ENCODE results near the gene SLC25A17. TPM values are rescaled to one million over a fixed set of nuclear protein-coding genes. Genes with fewer than 3 reads are reported as not detected.

Gene SLC25A17, protein sequence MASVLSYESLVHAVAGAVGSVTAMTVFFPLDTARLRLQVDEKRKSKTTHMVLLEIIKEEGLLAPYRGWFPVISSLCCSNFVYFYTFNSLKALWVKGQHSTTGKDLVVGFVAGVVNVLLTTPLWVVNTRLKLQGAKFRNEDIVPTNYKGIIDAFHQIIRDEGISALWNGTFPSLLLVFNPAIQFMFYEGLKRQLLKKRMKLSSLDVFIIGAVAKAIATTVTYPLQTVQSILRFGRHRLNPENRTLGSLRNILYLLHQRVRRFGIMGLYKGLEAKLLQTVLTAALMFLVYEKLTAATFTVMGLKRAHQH
- 14.2 and 18.5 TPM in 2 replicates for total RNA-seq

DNA sequence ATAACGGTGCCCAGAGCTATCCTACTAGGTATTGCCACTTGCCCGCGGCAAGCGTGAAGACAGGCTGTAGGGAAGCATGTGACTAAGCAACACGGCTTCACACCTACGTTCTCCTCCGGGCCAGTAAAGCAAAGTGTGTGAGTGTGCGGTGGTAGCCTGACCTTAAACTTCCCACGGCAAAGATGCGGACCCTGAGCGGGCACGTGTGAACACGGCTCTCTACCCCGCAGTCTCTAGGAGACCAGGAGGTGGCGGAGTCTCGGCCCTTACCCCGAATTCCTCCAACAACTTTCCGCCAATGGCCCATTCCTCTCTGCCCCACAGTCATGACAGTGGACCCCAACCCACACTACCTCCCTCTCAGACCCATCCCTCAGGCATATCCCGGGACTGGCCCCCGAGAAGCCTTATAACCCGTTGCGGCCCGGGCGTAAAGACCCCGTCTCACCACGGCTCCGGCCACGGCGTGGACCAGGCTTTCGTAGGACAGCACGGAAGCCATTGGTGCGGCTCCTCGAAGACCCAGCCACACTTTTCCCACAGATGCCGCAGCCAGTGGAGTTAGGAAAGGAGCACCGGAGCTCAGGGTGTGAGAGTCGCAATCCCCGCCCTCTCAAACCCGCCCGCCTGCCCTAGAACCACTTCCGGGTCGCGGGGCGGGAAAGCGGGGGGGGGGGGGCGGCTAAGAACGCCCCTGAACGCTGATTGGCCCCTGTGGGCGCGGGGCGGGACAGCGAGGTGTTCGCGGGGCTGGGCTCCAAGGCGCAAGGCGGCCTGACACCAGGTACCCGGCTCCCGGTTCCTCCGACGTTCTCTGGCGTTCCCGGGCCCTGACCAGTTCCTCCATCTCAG lies at the start of gene SLC25A17:
Gene SLC25A17 (minus strand): TSS at position 600 of the 852 bp plus-strand sequence. CDS start 98 bp downstream, at position 502.

DNA sequence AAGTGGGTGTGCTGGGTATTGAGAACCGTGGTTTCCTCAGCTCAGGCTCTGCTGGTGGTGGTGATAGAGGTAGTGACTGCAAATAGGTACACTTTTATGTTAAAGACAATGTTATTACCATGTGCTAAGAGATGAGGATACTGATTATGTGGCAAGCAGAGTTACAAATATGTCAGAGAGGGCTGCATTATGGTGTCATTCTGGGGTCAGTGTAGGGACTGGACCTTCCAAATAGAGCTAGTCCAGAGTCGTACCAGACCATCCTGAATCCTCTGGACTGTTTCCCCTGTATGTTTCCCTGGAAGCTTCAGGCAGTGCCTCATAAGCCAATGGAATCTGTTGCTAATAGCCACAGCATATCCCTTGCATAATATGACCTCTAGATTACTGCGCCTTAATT lies 42.9 kb upstream of the SLC25A17 start, which contains the start of gene DNAJB7:
Gene DNAJB7 (minus strand): TSS at position 101 of the 400 bp plus-strand sequence. CDS start 119 bp downstream, outside the sequence.

DNA sequence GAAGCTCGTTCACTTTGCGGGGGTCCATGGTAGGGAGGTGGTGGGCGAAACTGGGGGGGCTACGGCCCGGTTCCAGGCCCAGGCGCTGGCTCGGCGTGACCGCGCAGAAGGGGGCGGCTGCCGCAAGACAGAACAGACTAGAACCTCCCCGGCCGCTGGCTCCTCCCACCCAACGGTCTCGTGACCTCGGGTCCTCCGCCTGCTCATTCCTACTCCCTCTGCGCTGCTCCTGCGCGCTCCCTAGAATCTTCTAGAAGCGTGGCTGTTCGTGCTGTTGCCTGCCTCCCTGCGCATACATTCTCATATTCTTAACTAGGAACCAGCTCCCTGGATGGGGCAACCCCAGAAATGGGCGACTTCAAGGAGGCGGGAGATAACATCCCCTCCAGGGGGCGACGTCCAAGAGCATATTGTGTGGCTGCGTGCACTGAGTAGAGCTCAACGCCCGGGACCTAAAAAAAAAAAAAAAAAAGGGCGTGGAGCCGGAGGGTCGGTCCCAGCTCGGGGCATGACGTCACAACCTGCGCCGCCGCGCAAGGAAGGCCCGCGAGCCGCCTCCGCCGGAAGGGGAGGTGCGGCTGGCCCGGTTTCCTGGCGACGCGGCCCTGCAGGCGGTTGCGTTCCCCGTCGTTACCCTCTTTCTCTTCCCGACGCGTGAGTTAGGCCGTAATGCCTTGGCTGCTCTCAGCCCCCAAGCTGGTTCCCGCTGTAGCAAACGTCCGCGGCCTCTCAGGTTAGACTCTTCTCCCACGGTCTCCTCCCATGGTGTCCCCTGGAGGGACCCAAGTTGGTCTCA lies 37.6 kb upstream of the SLC25A17 start, which contains the start of the genes ST13 and XPNPEP3:
Gene ST13 (minus strand): TSS at position 127 of the 796 bp plus-strand sequence. CDS start 99 bp downstream, at position 28.
Gene XPNPEP3 (plus strand): TSS at position 636 of the 796 bp plus-strand sequence. CDS start 34 bp downstream, at position 670.

Other genes starting within 250 kb of the SLC25A17 start
- gene MRTFA, start 182.6 kb downstream of the SLC25A17 start, total RNA-seq, result 65.2 and 68.4 TPM in 2 replicates
- gene MCHR1, start 139.9 kb downstream of the SLC25A17 start, total RNA-seq, result 0.13 TPM in 1 of 2 replicates, not detected in the other
- 117 and 140 TPM in 2 replicates for gene ST13, start 37.3 kb upstream of the SLC25A17 start, total RNA-seq
- gene XPNPEP3, start 37.8 kb upstream of the SLC25A17 start, total RNA-seq, result 7.4 and 19.3 TPM in 2 replicates
- not detected in 2 replicates for gene DNAJB7, start 42.8 kb upstream of the SLC25A17 start, total RNA-seq
- 78.2 and 78.4 TPM in 2 replicates for gene RBX1, start 132.0 kb upstream of the SLC25A17 start, total RNA-seq